H9 (cell line): Measurements from ENCODE around the gene NFATC1. TPM values are rescaled to one million over a fixed set of nuclear protein-coding genes. Genes with fewer than 3 reads are reported as not detected.

Experiments used
- DNase-seq: peaks from one replicate; pipeline ENCODE4 v3.0.0-alpha.2; 2017
- H2AFZ ChIP-seq: one replicate; pipeline ENCODE4 v1.6.1; 2013; ENCODE audit warnings: mild to moderate bottlenecking, low read length, control low read depth, moderate library complexity
- H2AK5ac ChIP-seq: 2 replicates; pipeline ENCODE4 v1.6.1; 2013; ENCODE audit warnings: low read length, control low read depth, mixed read lengths; ENCODE audit not compliant: insufficient read length
- H2BK120ac ChIP-seq: one replicate; pipeline ENCODE4 v1.6.1; 2013; ENCODE audit warnings: low read depth, mild to moderate bottlenecking, low read length, control low read depth, inconsistent platforms; ENCODE audit not compliant: poor library complexity, severe bottlenecking
- H2BK12ac ChIP-seq: 2 replicates; pipeline ENCODE4 v1.6.1; 2013; ENCODE audit warnings: low read length, control low read depth, mixed read lengths, low read depth; ENCODE audit not compliant: insufficient read length
- H2BK15ac ChIP-seq: 2 replicates; pipeline ENCODE4 v1.6.1; 2013; ENCODE audit warnings: low read depth, low read length, control low read depth
- H2BK20ac ChIP-seq: one replicate; pipeline ENCODE4 v1.6.1; 2013; ENCODE audit warnings: low read depth, mild to moderate bottlenecking, low read length, control low read depth, inconsistent platforms; ENCODE audit not compliant: poor library complexity, severe bottlenecking
- H2BK5ac ChIP-seq: 2 replicates; pipeline ENCODE4 v1.6.1; 2013; ENCODE audit warnings: low read length, control low read depth, mixed read lengths; ENCODE audit not compliant: insufficient read length
- H3K14ac ChIP-seq: 2 replicates; pipeline ENCODE4 v1.6.1; 2013; ENCODE audit warnings: low read length, control low read depth; ENCODE audit not compliant: insufficient read depth
- H3K18ac ChIP-seq: 2 replicates; pipeline ENCODE4 v1.6.1; 2013; ENCODE audit warnings: low read depth, mild to moderate bottlenecking, mixed read lengths, low read length, control low read depth; ENCODE audit not compliant: insufficient read length
- H3K23ac ChIP-seq: 2 replicates; pipeline ENCODE4 v1.6.1; 2013; ENCODE audit warnings: low read length, control low read depth, mixed read lengths, low read depth; ENCODE audit not compliant: insufficient read length
- H3K23me2 ChIP-seq: 2 replicates; pipeline ENCODE4 v1.6.1; 2013; ENCODE audit warnings: low read depth, mild to moderate bottlenecking, mixed read lengths, low read length, control low read depth; ENCODE audit not compliant: insufficient read length, poor library complexity, severe bottlenecking
- H3K27ac ChIP-seq: 2 replicates; pipeline ENCODE4 v1.5.1; 2013; ENCODE audit warnings: low read length, control low read depth, mixed read lengths, low read depth; ENCODE audit not compliant: insufficient read length
- H3K27me3 ChIP-seq: 2 replicates; pipeline ENCODE4 v1.6.1; 2013; ENCODE audit warnings: low read length, control low read depth, inconsistent platforms; ENCODE audit not compliant: insufficient read depth
- H3K4ac ChIP-seq: 2 replicates; pipeline ENCODE4 v1.6.1; 2013; ENCODE audit warnings: low read depth, mild to moderate bottlenecking, control low read depth, inconsistent platforms, low read length, moderate library complexity
- H3K4me1 ChIP-seq: 2 replicates; pipeline ENCODE4 v1.6.1; 2013; ENCODE audit warnings: low read length, control low read depth, inconsistent platforms; ENCODE audit not compliant: insufficient read depth
- H3K4me2 ChIP-seq: 2 replicates; pipeline ENCODE4 v1.6.1; 2013; ENCODE audit warnings: low read length, control low read depth, mixed read lengths; ENCODE audit not compliant: insufficient read length, insufficient read depth
- H3K56ac ChIP-seq: 2 replicates; pipeline ENCODE4 v1.6.1; 2013; ENCODE audit warnings: low read depth, mild to moderate bottlenecking, mixed read lengths, low read length, control low read depth; ENCODE audit not compliant: insufficient read length
- H3K79me1 ChIP-seq: 2 replicates; pipeline ENCODE4 v1.6.1; 2013; ENCODE audit warnings: low read depth, mild to moderate bottlenecking, moderate library complexity, low read length, control low read depth, inconsistent platforms; ENCODE audit not compliant: insufficient read depth, poor library complexity, severe bottlenecking
- H3K79me2 ChIP-seq: 2 replicates; pipeline ENCODE4 v1.6.1; 2013; ENCODE audit warnings: low read length, control low read depth, inconsistent platforms; ENCODE audit not compliant: insufficient read depth
- H3K9ac ChIP-seq: 2 replicates; pipeline ENCODE4 v1.6.1; 2013; ENCODE audit warnings: low read length, control low read depth, mixed read lengths; ENCODE audit not compliant: insufficient read length; ENCODE audit errors: extremely low read depth
- H3K9me3 ChIP-seq: one replicate; pipeline ENCODE4 v1.6.1; 2013; ENCODE audit warnings: low read depth, low read length, inconsistent platforms; ENCODE audit not compliant: control insufficient read depth
- H3T11ph ChIP-seq: one replicate; pipeline ENCODE4 v1.6.1; 2013; ENCODE audit warnings: mild to moderate bottlenecking, low read length, control low read depth, inconsistent platforms
- H4K20me1 ChIP-seq: one replicate; pipeline ENCODE4 v1.6.1; 2013; ENCODE audit not compliant: control insufficient read depth, insufficient read length, insufficient read depth
- H4K5ac ChIP-seq: 2 replicates; pipeline ENCODE4 v1.6.1; 2013; ENCODE audit warnings: low read depth, mild to moderate bottlenecking, mixed read lengths, low read length, control low read depth; ENCODE audit not compliant: insufficient read length
- H4K8ac ChIP-seq: replicated peaks from 2 replicates; pipeline ENCODE4 v1.6.1; 2013; ENCODE audit warnings: low read length, control low read depth, mixed read lengths, low read depth; ENCODE audit not compliant: insufficient read length
- H4K91ac ChIP-seq: 2 replicates; pipeline ENCODE4 v1.6.1; 2013; ENCODE audit warnings: low read depth, mild to moderate bottlenecking, moderate library complexity, mixed read lengths, low read length, control low read depth; ENCODE audit not compliant: insufficient read length
- H3K27ac Mint-ChIP-seq, 3 experiments: 2 replicates in 2 of 3; 3 replicates in 1 of 3; pipeline ENCODE4 v1.8.0; 2020 to 2021; ENCODE audit warnings: mixed read lengths in 3 of 3, mild to moderate bottlenecking in 1 of 3, moderate library complexity in 1 of 3
- H3K27me3 Mint-ChIP-seq: 2 replicates; pipeline ENCODE4 v1.8.0; 2021; ENCODE audit warnings: low read depth, mild to moderate bottlenecking, moderate library complexity, mixed read lengths
- H3K36me3 Mint-ChIP-seq, 3 experiments: 2 replicates in 2 of 3; 3 replicates in 1 of 3; pipeline ENCODE4 v1.8.0; 2020 to 2021; ENCODE audit warnings: low read depth in 3 of 3, mixed read lengths in 3 of 3; ENCODE audit not compliant: insufficient read depth in 1 of 3
- H3K4me1 Mint-ChIP-seq, 2 experiments: 2 replicates each; pipeline ENCODE4 v1.8.0; 2020; ENCODE audit warnings: mixed read lengths in 2 of 2
- H3K4me3 Mint-ChIP-seq, 2 experiments: 2 replicates in 1 of 2; 3 replicates in 1 of 2; pipeline ENCODE4 v1.8.0; 2020 to 2021; ENCODE audit warnings: mild to moderate bottlenecking in 2 of 2, mixed read lengths in 2 of 2, moderate library complexity in 1 of 2
- H3K9me3 Mint-ChIP-seq, 2 experiments: 2 replicates in 1 of 2; 3 replicates in 1 of 2; pipeline ENCODE4 v1.8.0; 2020; ENCODE audit warnings: mild to moderate bottlenecking in 2 of 2, mixed read lengths in 2 of 2, moderate library complexity in 1 of 2
- CTCF ChIP-seq: fragments of 200-600 bp; sonication (generic); conservative IDR thresholded peaks from 3 replicates; pipeline ENCODE4 v1.8.0; 2021; ENCODE audit warnings: antibody characterized with exemption, mild to moderate bottlenecking
- WGBS: extraction: QIAGEN DNeasy Blood & Tissue Kit; methylation state at CpG from one replicate; pipeline ENCODE4 v1.1.7; 2013; ENCODE audit warnings: missing lambda C conversion rate, low lambda C conversion rate, mixed read lengths; ENCODE audit not compliant: insufficient read length; ENCODE audit errors: extremely low coverage; 5-methylcytosine and 5-hydroxymethylcytosine counted together
- total RNA-seq: library from RNA; stranded (reverse); gene quantifications from 2 replicates; pipeline ENCODE4 v1.2.1, GENCODE V29; 2021

NFATC1 gene
- total RNA-seq, 1 experiment from 2014 or later, result 5.5 TPM

GRCh38 chr18:79494936-79495335 lies 99.2 kb downstream of the NFATC1 start:
- no peak overlapping the region for H4K5ac ChIP-seq
- no peaks in the 10 kb centered on the region for H3K23me2 ChIP-seq
- no peak overlapping the region for H2BK12ac ChIP-seq
- no peak overlapping the region for H3K4me3 Mint-ChIP-seq
- no peaks in the 10 kb centered on the region for H3K27me3 ChIP-seq
- no peak overlapping the region for H3K9ac ChIP-seq
- no peaks in the 10 kb centered on the region for H3K79me1 ChIP-seq
- H3K4me2 ChIP-seq, result no peak overlapping the region
- no peak overlapping the region for H3K27ac Mint-ChIP-seq
- H3K14ac ChIP-seq, result no peak overlapping the region
- H3K36me3 Mint-ChIP-seq, result peaks cover 3 to 9% (median 3%) of the 10 kb centered on the region in 3 experiments; a peak in 3 of 7 replicates
- H2AK5ac ChIP-seq, result no peak overlapping the region
- H3K4me1 ChIP-seq, result no peaks in the 10 kb centered on the region
- no peak for DNase-seq
- WGBS, result no CpG with 5 or more reads among the region's 16 CpGs
- H2BK5ac ChIP-seq, result no peak overlapping the region
- peaks cover 11% of the 10 kb centered on the region for H3K9me3 ChIP-seq
- no peak overlapping the region for H2BK20ac ChIP-seq
- H4K20me1 ChIP-seq, result no peaks in the 10 kb centered on the region
- H3K18ac ChIP-seq, result no peak overlapping the region
- TF ChIP-seq CTCF, result no peak
- H2BK15ac ChIP-seq, result no peak overlapping the region
- no peak overlapping the region for H4K91ac ChIP-seq
- H3K4me1 Mint-ChIP-seq, result no peaks in the 10 kb centered on the region
- no peak overlapping the region for H2BK120ac ChIP-seq
- no peak overlapping the region for H3K4ac ChIP-seq
- H3T11ph ChIP-seq, result no peak overlapping the region
- H3K27me3 Mint-ChIP-seq, result peaks cover 3% of the 10 kb centered on the region; the same call in 1 of the 2 replicates
- no peak overlapping the region for H3K27ac ChIP-seq
- H4K8ac ChIP-seq, result no peak overlapping the region
- H2AFZ ChIP-seq, result no peak overlapping the region
- no peak overlapping the region for H3K56ac ChIP-seq
- no peak overlapping the region for H3K23ac ChIP-seq
- peaks cover 24 to 25% of the 10 kb centered on the region in 2 experiments for H3K9me3 Mint-ChIP-seq
- no peaks in the 10 kb centered on the region for H3K79me2 ChIP-seq
